Midbrain (tissue), 1 donor: Measurements from ENCODE around the gene KCNE4.
"Not testable (repeated sequence)": the region's sequence is repeated elsewhere in the genome, so short reads cannot be mapped to it uniquely, and the experiment has no call there.

ENCODE experiments used
- DNase-seq: peaks from one replicate; lab custom pipeline; 2025; lab: John Stamatoyannopoulos, UW

The KCNE4 gene

DNA sequence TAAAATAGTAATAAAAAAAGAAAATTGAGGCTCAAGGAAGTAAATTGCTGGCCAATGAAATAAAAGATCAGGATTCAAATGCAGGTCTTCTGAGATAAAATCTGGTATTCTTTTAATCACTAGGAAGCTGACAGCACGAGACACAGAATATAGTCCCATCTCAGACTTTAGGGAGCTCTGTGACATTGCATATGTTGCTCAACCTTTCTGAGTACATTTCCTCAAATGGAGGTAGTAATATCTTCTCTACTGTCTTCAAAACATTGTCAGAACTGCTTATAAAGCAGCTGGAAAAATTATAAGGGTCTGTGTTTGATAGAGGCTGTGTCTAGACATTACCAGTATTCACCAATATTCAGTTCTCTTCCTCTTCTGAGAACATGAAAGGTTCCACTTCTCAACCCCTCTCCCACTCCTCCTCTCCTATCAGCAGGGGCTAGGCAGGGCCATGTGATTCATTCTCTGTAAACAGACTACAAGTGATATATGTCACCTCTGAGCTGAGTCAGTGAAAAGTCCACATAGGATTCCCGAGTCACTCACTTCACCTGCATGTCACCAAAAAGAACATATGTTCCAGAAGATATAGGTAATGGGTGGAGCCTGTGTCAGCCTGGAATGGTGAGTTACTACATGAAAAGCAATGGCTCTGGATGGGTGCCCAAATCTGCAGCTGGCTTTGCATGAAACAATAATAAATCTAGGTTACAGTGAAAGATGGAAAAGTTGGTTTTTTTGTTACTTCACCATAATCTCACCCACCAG lies 7.1 kb downstream of the KCNE4 start:
- DNase-seq = no peak

DNA sequence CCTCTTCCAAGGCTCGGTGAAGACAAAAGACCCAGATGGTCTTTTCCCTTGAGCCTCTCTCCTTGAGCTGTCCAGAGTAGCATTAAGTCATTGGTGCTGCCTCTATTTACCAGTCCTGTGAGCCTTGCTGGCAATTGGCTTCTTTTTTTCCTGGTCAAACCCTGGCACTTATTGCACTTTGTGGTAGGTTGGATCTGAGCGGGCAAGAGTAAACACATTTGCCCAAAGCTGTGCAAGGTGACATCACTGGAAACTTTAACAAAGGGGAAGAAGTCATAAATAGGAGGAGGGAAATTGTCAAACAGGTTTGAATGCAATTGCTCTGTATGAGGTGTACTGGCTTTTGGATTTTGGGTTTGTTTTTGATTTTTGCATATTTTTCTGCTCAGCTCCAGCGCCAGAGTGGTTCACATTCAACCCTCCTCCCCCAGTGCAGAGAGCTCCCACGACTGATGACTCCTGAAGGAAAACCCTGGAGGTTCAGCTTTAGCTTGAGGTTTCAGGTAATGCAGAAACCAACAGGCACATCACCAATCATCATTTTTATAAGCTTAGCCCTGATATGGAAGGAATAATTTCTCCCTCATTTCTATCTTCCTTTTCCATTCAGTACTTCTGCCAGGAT lies 8.3 kb downstream of the KCNE4 start:
- DNase-seq = no peak

DNA sequence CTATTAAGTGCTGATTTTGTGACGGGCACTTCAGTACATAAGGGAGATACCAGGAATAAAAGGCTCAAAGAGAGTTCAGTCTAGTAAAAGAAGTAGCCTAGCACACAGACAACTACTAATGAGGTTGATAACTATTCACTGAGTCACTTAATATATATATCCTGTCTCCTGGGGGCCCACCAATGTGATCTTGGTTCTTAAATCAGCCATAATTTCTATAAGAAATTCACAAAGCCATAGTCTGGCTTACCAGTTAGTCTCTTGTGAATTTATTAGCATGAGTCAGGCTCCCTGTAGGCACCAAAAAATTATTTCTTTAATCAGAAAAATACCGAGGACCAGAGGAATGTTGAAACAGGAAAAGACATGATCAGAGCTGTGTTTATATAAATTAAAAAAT lies 10.4 kb downstream of the KCNE4 start:
- DNase-seq = no peak

DNA sequence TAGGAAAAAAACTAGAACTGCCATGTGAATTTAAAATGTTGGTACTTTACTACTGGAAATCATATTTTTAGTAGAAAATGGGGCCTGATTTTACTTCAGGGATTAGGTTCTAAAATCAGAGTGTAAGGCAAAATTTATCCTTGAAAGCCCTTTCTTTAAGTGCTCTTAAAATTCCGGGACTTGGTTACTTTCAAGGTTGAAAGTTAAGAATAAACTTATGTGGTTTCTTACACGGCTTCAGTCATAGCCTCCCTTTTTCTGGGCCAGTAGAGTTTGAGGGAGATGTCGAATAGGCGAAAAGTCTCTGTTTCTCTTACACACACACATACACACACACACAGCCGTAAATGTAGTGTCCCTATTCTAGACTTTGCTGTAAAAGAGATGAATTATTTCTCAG lies 13.1 kb downstream of the KCNE4 start:
- DNase-seq = no peak

DNA sequence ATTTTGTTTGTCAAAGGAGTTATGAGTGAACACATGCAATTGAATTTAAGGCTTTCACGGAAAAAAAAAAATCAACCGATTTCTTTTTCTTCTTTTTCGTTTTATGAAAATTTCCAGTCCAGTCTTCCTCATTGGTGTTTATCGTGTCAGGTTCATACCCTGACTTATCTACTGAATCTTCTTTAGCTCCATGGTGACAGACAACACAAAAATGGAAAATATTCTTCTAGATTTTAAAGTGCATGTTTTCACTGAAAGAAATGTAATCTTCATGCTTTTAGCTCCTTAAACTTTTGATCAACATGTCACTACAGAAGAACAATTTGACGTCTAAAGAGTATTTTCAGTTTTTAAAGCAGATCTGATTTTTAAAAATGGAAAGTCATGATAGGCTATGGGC lies 14.7 kb downstream of the KCNE4 start:
- DNase-seq = no peak

DNA sequence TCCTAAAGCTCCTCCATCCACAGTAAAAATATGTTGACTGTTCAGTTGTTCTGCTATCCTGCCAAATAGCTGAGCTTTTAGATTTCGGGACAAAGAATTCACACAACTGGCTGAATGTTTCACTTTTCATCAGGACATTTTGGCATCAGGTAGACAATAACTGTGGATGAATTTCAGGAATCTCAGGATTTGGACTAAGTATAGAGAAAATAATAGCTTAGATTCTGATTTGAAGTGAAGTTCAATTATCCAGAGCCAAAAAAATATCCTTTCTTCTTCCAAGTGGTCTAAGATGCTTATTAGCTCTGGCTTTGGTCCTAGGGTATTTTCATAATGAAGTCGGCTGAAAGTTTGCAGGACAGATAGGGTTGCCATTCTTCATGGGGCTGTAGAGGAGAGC lies 16.1 kb downstream of the KCNE4 start:
- DNase-seq = no peak

DNA sequence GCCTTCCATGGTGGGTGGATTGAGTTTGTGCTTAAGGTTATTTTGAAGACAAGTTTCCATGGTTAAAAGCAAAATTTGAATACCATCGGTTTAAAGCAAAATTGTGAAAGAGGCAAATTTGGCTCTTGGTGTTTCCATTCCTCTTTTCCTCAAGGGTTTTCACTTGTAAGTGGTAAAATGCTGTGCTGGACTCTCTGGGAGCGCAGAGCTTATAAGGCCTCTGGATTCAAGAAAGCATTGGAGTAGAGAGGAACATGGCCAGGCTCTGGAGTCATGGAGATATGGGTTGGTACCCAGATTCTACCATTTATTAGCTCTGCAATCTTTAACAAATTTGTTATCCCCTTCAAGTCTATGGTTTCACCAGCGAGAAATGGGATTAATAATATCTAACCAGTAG lies 17.5 kb downstream of the KCNE4 start:
- DNase-seq = no peak

DNA sequence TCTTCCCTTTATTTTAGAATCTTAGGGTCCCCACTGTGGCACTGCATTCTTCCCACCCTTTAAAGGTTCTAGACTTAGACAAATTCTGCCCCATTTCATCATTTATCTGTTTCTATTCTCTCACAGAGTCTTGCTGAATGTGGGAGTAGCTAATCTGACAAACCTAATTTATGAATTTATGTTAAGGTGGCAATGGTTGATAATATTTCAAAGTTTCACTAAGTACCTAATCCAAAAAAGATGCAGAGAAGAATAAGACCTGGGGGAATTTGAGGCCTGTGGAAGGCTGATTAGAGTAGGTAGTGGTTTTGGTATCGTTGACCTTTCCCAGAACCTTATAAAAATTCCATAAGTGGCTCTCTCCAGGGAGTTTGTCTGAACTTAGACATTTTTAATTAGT lies 18.0 kb downstream of the KCNE4 start:
- DNase-seq = no peak

DNA sequence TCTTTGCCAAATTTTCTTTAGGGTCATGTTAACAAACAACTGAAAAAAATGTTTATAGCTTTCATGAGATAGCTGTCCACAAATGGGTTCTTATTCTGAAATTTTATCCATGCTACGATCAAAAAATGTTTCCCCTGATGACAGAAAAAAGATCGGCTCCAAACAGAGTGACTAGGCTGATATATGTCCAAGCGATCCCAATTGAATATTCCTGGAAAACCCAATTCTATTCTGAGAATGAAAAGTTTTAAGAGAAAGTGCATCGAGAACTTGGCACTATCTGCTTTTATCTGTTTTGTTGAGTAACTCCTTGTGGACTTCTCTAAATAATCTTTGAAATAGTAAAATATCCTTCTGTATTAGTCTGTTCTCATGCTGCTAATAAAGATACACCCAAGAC lies 19.1 kb downstream of the KCNE4 start:
- no peak for DNase-seq

DNA sequence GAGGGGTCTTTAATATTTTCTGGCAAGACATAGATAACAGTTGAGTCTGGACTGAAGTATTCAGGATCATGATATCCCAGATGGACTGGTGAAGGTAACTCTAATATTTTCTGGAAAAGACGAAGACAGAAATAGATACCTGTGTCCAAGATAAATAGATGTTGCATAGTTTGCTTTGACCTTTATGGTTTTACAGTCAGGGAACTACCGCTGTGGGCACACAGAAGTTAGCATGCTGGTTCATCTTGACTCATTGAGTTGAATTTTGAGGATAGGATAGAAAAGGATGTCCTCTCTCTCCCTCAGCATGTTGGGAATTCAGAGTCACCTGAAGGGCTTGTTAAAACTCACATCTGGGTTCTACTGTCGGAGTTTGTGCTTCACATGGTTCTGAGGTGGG lies 20.8 kb downstream of the KCNE4 start:
- no peak for DNase-seq

DNA sequence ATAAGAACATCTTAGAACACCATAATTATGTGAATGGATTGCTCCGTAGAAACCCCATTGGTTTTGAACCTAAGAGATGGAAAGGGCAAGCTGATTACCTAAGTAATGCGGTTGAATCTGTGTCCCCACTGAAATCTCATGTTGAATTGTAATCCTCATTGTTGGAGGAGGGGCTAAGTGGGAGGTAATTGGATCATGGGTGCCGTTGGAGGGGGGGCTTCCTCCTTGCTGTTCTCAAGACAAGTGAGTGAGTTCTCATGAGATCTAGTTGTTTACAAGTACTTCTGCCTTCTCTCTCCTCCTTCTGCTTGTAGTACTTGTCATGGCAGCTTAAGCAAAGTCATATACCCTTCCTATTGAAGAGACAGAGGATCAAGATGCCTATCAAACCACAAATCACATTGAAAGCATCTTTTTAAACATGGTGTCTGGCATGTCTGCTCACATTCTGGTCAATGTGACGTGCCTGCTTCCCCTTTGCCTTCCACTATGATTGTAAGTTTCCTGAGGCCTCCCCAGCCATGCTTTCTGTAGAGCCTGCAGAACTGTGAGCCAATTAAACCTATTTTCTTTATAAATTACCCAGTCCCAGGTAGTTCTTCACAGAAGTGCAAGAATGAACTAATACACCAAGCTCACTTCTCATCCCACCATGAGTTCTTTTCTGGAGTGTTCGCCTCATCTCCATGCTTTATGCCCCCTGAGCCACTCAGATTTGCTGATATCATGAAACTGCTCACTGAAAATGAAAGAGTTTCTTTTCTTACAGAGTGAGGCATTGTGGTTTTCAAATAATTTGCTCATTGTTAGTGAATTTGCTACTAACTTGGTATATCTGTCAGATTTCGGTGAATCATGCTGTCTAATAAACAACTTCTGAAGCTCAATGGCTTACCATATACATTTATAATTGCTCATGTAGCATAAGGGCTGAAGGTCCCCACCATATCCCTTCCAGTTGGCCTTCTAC lies 23.6 kb downstream of the KCNE4 start:
- no peak for DNase-seq

DNA sequence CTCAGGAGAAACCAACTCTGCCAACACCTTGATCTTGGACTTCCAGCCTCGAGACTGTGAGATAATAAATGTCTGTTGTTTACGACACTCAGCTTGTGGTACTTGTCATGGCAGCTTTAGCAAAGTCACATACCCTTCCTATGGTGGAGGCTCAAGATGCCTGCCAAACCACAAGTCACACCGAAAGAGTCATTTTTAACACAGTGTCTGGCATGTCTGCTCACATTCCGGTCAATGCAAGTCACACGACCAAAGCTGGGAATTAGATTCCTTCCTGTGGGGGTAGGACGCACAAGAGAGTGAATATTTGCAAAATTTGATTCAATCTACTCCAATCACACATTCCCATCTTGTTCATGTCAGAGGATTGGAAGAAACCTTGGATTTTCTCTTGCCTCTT lies 24.6 kb downstream of the KCNE4 start:
- DNase-seq = no peak

DNA sequence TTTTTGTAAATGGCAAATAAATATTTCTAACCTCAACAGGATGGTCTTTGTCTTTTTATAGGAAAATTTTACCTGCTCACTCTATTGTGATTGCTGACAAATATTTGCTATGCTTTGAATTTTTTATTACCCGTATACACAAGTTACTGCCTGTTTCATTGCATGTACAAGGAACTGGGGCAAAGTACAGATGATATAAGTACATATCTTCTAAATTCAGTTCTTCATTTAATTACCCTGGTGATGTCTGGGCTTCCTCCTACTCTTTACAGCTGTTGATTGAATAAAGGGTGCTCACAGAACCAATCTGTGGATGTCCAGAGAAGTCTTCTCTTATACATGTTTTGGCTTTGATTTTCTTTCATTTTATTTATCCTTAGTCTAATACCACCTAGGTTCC lies 26.5 kb downstream of the KCNE4 start:
- no peak for DNase-seq

DNA sequence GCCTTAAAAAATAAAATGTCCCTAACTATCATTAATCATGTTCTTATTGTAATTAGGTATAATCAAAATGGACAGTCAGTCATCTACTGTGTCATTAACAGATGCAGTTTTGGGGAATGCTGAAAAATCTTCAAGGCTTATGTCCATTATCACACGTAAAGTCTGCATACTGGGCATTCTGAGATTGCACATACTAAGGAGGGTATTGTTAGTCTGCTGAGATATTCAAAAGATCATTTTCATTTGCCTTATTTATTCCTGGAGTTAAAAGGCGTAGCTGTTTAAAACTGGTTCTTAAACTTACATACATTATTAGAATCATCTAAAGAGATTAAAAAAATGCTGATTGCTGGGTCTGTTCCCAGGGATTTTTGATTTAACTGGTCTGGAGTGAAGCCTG lies 27.4 kb downstream of the KCNE4 start:
- DNase-seq = no peak

DNA sequence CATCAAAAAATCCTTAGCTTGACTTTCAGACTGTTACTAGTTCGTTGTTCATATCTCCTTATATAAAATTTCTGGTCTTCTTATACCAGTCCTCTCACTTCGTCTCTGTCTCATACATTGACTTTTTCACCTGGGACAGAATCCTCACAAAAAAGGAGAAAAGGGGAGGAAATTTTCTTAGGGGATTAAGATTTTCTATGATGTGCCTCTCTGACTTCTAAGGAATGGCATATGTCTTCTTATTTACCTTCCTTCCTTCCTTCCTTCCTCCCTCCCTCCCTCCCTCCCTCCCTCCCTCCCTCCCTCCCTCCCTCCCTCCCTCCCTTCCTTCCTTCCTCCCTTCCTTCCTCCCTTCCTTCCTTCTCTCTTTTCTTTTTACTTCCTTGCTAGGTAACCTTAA lies 27.9 kb downstream of the KCNE4 start:
- DNase-seq = no peak

DNA sequence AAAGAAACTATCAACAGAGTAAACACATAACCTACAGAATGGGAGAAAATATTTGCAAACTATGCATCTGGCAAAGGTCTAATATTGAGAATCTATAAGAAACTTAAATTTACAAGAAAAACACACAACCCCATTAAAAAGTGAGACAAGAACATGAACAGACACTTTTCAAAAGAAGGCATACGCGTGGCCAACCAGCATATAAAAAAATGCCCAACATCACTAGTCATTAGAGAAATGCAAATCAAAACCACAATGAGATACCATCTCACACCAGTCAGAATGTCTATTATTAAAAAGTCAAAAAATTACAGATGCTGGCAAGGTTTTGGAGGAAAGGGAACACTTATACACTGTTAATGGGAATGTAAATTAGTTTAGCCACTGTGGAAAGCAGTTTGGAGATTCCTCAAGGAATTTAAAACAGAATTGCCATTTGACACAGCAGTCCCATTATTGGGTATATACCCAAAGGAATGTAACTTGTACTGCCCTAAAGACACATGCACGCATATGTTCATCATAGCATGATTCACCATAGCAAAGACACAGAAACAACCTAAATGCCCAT lies 28.9 kb downstream of the KCNE4 start:
- not testable (repeated sequence) for DNase-seq

DNA sequence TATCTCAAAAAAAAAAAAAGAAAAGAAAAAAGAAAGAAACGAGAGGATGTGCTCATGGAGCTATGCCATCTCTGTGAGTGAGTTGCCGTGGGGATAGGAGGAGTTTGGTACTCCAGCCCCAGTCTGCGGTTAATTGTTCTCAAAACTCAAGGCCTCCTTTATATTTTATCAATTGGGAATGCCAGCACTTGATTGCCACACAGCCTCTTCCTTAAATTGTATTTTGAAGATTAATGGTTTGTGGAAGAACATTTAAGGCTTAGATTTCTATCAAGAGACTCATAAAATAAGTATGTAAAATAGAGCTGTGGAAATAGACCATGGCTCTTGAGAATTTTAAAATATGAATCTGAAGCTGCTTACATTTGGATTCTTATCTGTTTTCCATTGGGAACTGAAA lies 29.8 kb downstream of the KCNE4 start:
- DNase-seq = no peak

DNA sequence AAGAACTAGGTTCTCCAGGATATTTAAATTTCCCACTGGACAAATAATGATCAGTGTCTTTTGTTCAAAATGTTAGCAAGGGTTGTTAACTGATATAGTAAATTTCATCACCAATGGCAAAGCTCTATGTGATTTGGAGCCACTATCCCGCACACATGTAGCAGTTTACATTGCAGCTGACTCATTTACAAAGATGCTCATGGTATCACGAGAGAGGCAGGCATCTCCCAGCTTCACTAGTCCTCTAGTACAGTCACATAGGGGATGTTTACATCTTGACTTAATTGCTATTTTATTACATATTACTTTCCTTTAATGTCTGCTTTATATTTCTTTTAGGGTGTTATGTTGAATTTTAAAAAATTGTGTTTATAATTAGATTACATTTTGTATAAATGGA lies 30.7 kb downstream of the KCNE4 start:
- DNase-seq = no peak

DNA sequence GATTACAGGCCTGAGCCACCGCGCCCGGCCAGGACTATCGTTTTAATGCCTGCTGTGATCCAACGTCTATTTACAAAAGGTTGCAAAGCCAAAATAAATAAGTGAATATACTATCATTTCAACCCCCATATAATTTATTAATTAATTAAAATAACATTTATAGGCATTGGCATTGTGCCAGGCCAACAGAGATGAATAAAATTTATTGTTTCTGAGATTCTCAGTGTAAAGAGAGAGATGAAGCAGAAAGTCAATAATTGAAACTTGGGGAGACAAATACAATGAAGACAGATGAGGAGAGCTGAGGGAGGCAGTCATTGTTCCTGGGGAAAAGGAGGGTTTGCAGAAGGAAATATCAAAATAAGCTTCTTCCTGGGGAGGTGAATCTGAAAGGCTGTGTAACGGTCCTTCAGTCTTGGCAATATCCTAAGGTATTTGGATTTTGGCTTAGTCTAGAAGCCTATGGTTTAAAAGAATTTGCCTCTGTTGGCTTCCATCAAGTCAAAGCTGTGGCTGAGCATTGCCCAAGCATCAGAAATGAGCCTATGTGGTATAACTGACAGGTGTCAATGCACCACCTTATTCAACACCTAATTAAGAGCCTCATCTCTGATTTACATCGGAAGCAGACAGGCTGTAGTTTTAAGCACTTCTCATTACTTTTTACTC lies 31.5 kb downstream of the KCNE4 start:
- DNase-seq = no peak

DNA sequence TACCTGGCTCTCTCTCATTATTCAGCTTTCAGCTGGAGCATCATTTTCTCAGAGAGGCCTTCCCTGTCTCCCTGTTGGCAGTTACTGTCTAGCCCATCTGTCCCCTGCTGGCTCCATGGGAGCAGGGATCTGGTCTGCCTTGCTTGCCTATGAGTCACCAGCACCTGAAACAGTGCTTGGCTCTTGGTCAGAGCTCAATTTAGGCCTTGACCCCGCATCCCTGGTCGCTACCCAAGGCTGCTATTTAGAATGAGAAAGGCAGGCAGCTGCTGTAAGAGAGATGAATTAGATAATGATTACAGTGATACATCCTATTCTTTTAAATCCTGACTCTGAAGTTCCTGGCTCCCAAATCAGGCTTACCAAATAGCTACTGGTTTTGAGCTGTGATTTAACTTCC lies 32.9 kb downstream of the KCNE4 start:
- no peak for DNase-seq

DNA sequence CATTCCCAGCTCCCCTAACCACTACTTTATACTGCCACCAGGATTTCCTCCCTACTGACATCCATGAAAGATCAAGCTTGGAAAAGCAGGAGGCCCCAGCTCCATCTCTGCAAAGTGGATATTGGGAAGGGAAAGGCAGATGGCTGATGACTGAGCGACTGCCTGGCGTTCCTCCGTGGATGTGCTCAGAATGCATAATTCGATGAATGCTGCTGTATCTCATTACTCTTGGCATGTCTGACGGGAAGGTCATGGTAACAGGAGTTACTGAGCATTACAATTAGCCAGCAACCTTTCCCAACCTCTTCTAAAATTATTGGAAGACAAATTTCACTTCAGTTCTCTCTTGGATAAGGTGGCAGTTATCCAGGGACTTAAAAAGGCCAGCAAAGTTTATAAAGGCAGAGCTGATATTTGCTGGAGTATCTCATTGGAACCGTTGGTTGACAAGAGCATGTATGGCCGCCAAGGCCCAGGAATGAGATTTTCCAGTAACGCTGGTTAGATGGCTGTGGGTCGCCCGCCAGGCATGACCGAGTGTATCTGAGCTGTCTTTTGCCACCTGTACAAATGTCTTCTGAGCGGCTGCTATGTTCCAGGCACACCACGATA lies 34.5 kb downstream of the KCNE4 start:
- DNase-seq = peak; percentile 52

DNA sequence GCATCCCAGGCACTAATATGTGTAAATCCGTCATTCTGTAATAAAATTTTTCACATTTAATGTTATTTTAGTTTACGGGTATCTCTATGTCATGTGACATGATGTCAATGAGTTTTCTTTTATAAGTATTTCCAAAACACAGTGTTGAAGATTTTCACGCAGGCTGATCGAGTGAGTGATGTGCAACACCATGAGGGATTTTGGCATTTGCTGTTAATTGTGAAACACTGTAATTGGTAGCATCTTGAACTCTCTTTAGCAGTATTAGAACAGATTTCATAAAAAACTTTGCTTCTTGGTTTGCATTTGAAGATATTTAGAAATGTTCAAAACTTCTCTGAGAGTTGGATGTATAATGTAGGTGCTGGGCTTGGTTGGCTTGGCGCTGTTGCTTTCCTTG lies 35.5 kb downstream of the KCNE4 start:
- DNase-seq = no peak
